ENCODE measurements around the gene ATP11B. TPM values are rescaled to one million over a fixed set of nuclear protein-coding genes. Genes with fewer than 3 reads are reported as not detected.

ATP11B gene
- total and polyA plus RNA-seq, 9 of the 15 experiments (the other 6 are each of a cell fraction or from before 2014, with no cell fraction given) = 11.9 to 68.7 (median 41.8) TPM

- Histone ChIP-seq H3K9ac (ENCODE audit: insufficient read depth in 1 of 2, low read depth in 2 of 2, low read length in 2 of 2) (no peak overlapping the region), H3K36me3 (ENCODE audit: control insufficient read depth, insufficient read depth, low read length) (peaks cover 53% of the 10 kb centered on the region), H3K27me3 (ENCODE audit: control insufficient read depth in 2 of 2, insufficient read depth in 2 of 2, low read length in 2 of 2) (no peaks in the 10 kb centered on the region), H3K9me1 (ENCODE audit: control insufficient read depth, insufficient read depth, low read length) (peaks cover 5% of the 10 kb centered on the region), H3K4me2 (ENCODE audit: insufficient read depth, low read length) (no peak overlapping the region), H3K4me1 (replicated peaks in 1 of 2; ENCODE audit: control insufficient read depth in 2 of 2, insufficient read depth in 2 of 2, low read length in 2 of 2) (peaks cover 6 to 24% of the 10 kb centered on the region in 2 experiments; a peak in 4 of 5 replicates), H3K4me3 (no peak overlapping the region), H3K9me3 (replicated peaks; ENCODE audit: control insufficient read depth, insufficient read depth, low read depth, low read length) (no peaks in the 10 kb centered on the region), H2AFZ (ENCODE audit: low read depth, low read length) (no peak overlapping the region), H4K20me1 (replicated peaks; ENCODE audit: control insufficient read depth, insufficient read depth, low read length) (0 out of 2 replicates have a peak, but pooled peaks cover 3% of the 10 kb centered on the region), H3K79me2 (ENCODE audit: control insufficient read depth, insufficient read depth, low read length) (peaks cover 68% of the 10 kb centered on the region), H3K27ac (ENCODE audit: extremely low read depth, low read depth, low read length) (no peak overlapping the region)
- ChIA-PET POLR2A (no interaction called here), CTCF (ENCODE audit: low intra/inter-chr PET ratio) (no interaction called here)
- FAIRE-seq = no peak
- BruUV-seq (replicated peaks) = no TSS peak
- ATAC-seq = no peak
- DNase-seq (ENCODE audit: extremely low read depth in 1 of 4, low spot score in 3 of 4) = no peak
- in situ Hi-C loops (cut with MboI) (no loop called here), intact Hi-C loops (cut with micrococcal nuclease) (no loop called here)
- 95% methylated on average over 1 of the region's 1 CpG for WGBS (ENCODE audit: insufficient coverage, low coverage, missing lambda C conversion rate)
- TF ChIP-seq ATF4 (CRISPR knock-in tag; IDR thresholded peaks at IDR 0.05) = no peak
- TF ChIP-seq ZNF217 (CRISPR knock-in tag; IDR thresholded peaks at IDR 0.05) = no peak
- TF ChIP-seq ZNF121 (CRISPR knock-in tag; conservative IDR thresholded peaks at IDR 0.05) = no peak
- TF ChIP-seq HDAC6 (IDR thresholded peaks at IDR 0.05; ENCODE audit: low read depth, low read length) = no peak
- no peak for TF ChIP-seq ZNF780A (CRISPR knock-in tag; IDR thresholded peaks at IDR 0.05)
- no peak for TF ChIP-seq ZNF224 (CRISPR knock-in tag; IDR thresholded peaks at IDR 0.05)
- no peak for TF ChIP-seq GTF2F1 (IDR thresholded peaks at IDR 0.05; ENCODE audit: low read depth, low read length)
- TF ChIP-seq LCOR (CRISPR knock-in tag; IDR thresholded peaks at IDR 0.05) = no peak
- TF ChIP-seq MAFK (IDR thresholded peaks at IDR 0.05; ENCODE audit: low read length) = peak; percentile 44; the same call in 1 of the 2 replicates
- TF ChIP-seq HDAC8 (tag; IDR thresholded peaks at IDR 0.05) = no peak
- TF ChIP-seq CEBPZ (IDR thresholded peaks at IDR 0.05; ENCODE audit: borderline replicate concordance, low read depth, low read length) = no peak
- TF ChIP-seq ARID2 (IDR thresholded peaks at IDR 0.05) = no peak
- no peak for TF ChIP-seq SIN3B (IDR thresholded peaks at IDR 0.05; ENCODE audit: low read depth)
- no peak for TF ChIP-seq PRDM10 (IDR thresholded peaks at IDR 0.05; ENCODE audit: partially characterized antibody)
- no peak for TF ChIP-seq ATF1 (CRISPR knock-in tag; IDR thresholded peaks at IDR 0.05)
- TF ChIP-seq ATF1 (tag; IDR thresholded peaks at IDR 0.05) = no peak
- no peak for TF ChIP-seq ZBTB8A (IDR thresholded peaks at IDR 0.05; ENCODE audit: partially characterized antibody)
- peak; percentile 83 for TF ChIP-seq ZNF316 (IDR thresholded peaks at IDR 0.05)
- TF ChIP-seq POLR2A (conservative IDR thresholded peaks at IDR 0.05) = no peak
These were observed 170.9 kb downstream of the ATP11B start for GRCh38 chr3:182964179-182964578.
